Suprapubic skin (tissue), 4 donors: ENCODE measurements around the gene GZF1.

ENCODE experiments used
- CTCF ChIP-seq, 2 donors: fragments of 200-600 bp in 1 of 2; fragments of 450-650 bp in 1 of 2; sonication (generic) in 1 of 2; IDR thresholded peaks; one replicate each; pipeline ENCODE4 v1.5.1; 2016 to 2019; ENCODE audit warnings: antibody characterized with exemption in 2 of 2, mild to moderate bottlenecking in 1 of 2, moderate library complexity in 1 of 2
- POLR2A ChIP-seq, 2 donors: fragments of 450-650 bp; IDR thresholded peaks; one replicate each; pipeline ENCODE4 v1.6.1; 2017; ENCODE audit warnings: antibody characterized with exemption in 2 of 2, mild to moderate bottlenecking in 2 of 2, moderate library complexity in 2 of 2
- POLR2AphosphoS5 ChIP-seq, 3 donors: sonication (generic); formaldehyde crosslinking; IDR thresholded peaks; one replicate each; pipeline ENCODE4 v1.6.1; 2017; ENCODE audit warnings: antibody characterized with exemption in 3 of 3

GRCh38 chr20:23396950-23397627 lies 35.1 kb downstream of the GZF1 start:
- TF ChIP-seq CTCF (IDR thresholded peaks at IDR 0.05), result no peak
- no peak for TF ChIP-seq POLR2A (IDR thresholded peaks at IDR 0.05)
- TF ChIP-seq POLR2AphosphoS5 (IDR thresholded peaks at IDR 0.05), result no peak
